Endothelial cell of umbilical vein (primary cell): ENCODE results near the gene PEX5.

Source experiments
- CTCF ChIP-seq, 2 donors: IDR thresholded peaks; 1 replicate in 1 of 2; 2 replicates in 1 of 2; pipeline ENCODE4 v1.5.1; 2011; ENCODE audit warnings: low read length in 2 of 2, mild to moderate bottlenecking in 2 of 2, moderate library complexity in 2 of 2, control low read depth in 1 of 2, inconsistent platforms in 1 of 2, low read depth in 1 of 2; ENCODE audit not compliant: insufficient read depth in 1 of 2; ENCODE audit errors: extremely low read depth in 1 of 2
- EZH2 ChIP-seq: IDR thresholded peaks from 2 replicates; pipeline ENCODE4 v1.6.1; 2012; ENCODE audit warnings: borderline replicate concordance, low read depth, mild to moderate bottlenecking, moderate library complexity, low read length, inconsistent platforms; ENCODE audit not compliant: severe bottlenecking

DNA sequence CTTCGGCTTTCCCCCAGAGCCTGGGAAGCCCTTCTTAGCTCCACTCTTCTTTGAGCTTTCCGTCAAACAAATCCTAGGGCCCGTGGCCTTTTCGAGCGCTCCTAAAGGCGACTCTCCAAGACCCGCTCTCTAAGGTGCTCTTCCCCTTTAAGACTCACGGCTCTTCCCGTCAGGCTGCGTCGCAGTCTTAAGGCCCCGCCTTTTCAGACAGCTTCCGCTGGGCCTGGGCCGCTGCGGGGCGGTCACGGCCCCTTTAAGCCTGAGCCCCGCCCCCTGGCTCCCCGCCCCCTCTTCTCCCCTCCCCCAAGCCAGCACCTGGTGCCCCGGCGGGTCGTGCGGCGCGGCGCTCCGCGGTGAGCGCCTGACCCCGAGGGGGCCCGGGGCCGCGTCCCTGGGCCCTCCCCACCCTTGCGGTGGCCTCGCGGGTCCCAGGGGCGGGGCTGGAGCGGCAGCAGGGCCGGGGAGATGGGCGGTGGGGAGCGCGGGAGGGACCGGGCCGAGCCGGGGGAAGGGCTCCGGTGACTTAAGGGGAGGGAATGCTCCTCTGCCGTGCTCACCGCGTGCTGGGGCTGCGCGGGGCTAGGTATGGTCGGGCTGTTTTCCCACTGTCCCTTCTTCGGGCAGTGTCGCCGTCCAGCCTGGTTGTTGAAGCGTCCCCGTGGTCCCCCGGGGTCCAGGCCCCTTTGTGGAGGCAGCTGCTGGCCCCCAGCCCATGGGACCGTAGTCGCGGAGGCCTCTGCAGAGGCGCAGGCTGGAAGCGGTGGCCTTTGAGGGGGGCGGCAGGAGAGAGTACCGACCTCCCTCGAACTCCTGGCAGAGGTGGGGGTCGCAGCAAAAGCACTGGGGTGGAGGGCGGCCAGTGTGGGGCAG is at the start of gene PEX5:
- TF ChIP-seq CTCF (IDR thresholded peaks at IDR 0.05; ENCODE audit: extremely low read depth in 1 of 2, insufficient read depth in 1 of 2, low read depth in 1 of 2, low read length in 2 of 2) (no peak), EZH2 (no peak)
